Measurements from ENCODE around the gene AFMID. TPM values are rescaled to one million over a fixed set of nuclear protein-coding genes. Genes with fewer than 3 reads are reported as not detected.

AFMID gene
- total RNA-seq, 1 experiment from 2014 or later = 20.9 TPM

GRCh38 chr17:78255029-78255656, 68.0 kb downstream of the AFMID start:
- no peak for DNase-seq (ENCODE audit: low read depth)

- DNase-seq (ENCODE audit: low read depth) = no peak
Measured at GRCh38 chr17:78255953-78256706, 69.0 kb downstream of the AFMID start.

- DNase-seq (ENCODE audit: low read depth) = no peak
Measured at GRCh38 chr17:78256707-78257591, 69.8 kb downstream of the AFMID start.

Other genes with a start within 250 kb of the AFMID start
- 3.2 and 4.0 TPM in 2 replicates for gene TNRC6C, start 228.7 kb upstream of the AFMID start, total RNA-seq (2014; rRNA removed; shearing (Covaris generic))
- gene TMC6, start 58.6 kb upstream of the AFMID start, total RNA-seq (2014; rRNA removed; shearing (Covaris generic)) = not detected in 2 replicates
- gene TMC8, start 56.6 kb upstream of the AFMID start, total RNA-seq (2014; rRNA removed; shearing (Covaris generic)) = not detected in 2 replicates
- gene C17orf99, start 41.0 kb upstream of the AFMID start, total RNA-seq (2014; rRNA removed; shearing (Covaris generic)) = not detected in 2 replicates
- gene SYNGR2, start 18.8 kb upstream of the AFMID start, total RNA-seq (2014; rRNA removed; shearing (Covaris generic)) = 15.6 and 17.3 TPM in 2 replicates
- 161 and 167 TPM in 2 replicates for gene TK1, start 310 bp upstream of the AFMID start, total RNA-seq (2014; rRNA removed; shearing (Covaris generic))
- gene BIRC5, start 26.9 kb downstream of the AFMID start, total RNA-seq (2014; rRNA removed; shearing (Covaris generic)) = 157 and 160 TPM in 2 replicates
- gene TMEM235, start 44.3 kb downstream of the AFMID start, total RNA-seq (2014; rRNA removed; shearing (Covaris generic)) = not detected in 2 replicates
- gene SOCS3, start 172.7 kb downstream of the AFMID start, total RNA-seq (2014; rRNA removed; shearing (Covaris generic)) = 6.2 and 10.6 TPM in 2 replicates
- gene PGS1, start 191.3 kb downstream of the AFMID start, total RNA-seq (2014; rRNA removed; shearing (Covaris generic)) = 19.5 and 21.9 TPM in 2 replicates